ENCODE data around the gene CNPY1. TPM values are rescaled to one million over a fixed set of nuclear protein-coding genes. Genes with fewer than 3 reads are reported as not detected.
A peak's percentile ranks its signal among the peaks of the same experiment; 100 is the strongest.

Gene CNPY1
- total RNA-seq, 2 experiments from 2014 or later: not detected

GRCh38 chr7:155516466-155516865 is 29.9 kb downstream of the CNPY1 start:
- POLR2A ChIA-PET: no interaction called here

GRCh38 chr7:155515318-155515717 is 31.0 kb downstream of the CNPY1 start:
- peaks cover 46% of the 10 kb centered on the region for H3K27me3 Mint-ChIP-seq
- POLR2A ChIA-PET: no interaction called here
- H3K27ac Mint-ChIP-seq: no peak overlapping the region
- CTCF ChIA-PET: no interaction called here
- no peak overlapping the region for H3K4me3 Mint-ChIP-seq
- no peaks in the 10 kb centered on the region for H3K36me3 Mint-ChIP-seq (ENCODE audit: low read depth)
- H3K9me3 Mint-ChIP-seq: no peaks in the 10 kb centered on the region
- H3K4me1 Mint-ChIP-seq: peaks cover 1% of the 10 kb centered on the region
- no peak for DNase-seq

More at GRCh38 chr7:155516466-155516865, 29.9 kb downstream of the CNPY1 start:
- Mint-ChIP-seq H3K27ac (no peak overlapping the region), H3K4me1 (no peaks in the 10 kb centered on the region), H3K9me3 (no peaks in the 10 kb centered on the region), H3K4me3 (no peak overlapping the region), H3K36me3 (ENCODE audit: low read depth) (no peaks in the 10 kb centered on the region), H3K27me3 (peaks cover 35% of the 10 kb centered on the region)
- no peak for DNase-seq
- CTCF ChIA-PET: no interaction called here

- H3K9me3 Mint-ChIP-seq: no peaks in the 10 kb centered on the region
- CTCF ChIA-PET: no interaction called here
- no peak overlapping the region for H3K27ac Mint-ChIP-seq
- peaks cover 6% of the 10 kb centered on the region for H3K4me1 Mint-ChIP-seq
- H3K4me3 Mint-ChIP-seq: no peak overlapping the region
- DNase-seq: no peak
- POLR2A ChIA-PET: no interaction called here
- peaks cover 46% of the 10 kb centered on the region for H3K27me3 Mint-ChIP-seq
- peaks cover under 1% of the 10 kb centered on the region for H3K36me3 Mint-ChIP-seq (ENCODE audit: low read depth)
Observed at GRCh38 chr7:155514296-155514695, 32.1 kb downstream of the CNPY1 start.

- Mint-ChIP-seq H3K27me3 (peaks cover 52% of the 10 kb centered on the region), H3K27ac (no peak overlapping the region), H3K4me1 (peaks cover 10% of the 10 kb centered on the region), H3K9me3 (no peaks in the 10 kb centered on the region), H3K4me3 (no peak overlapping the region), H3K36me3 (ENCODE audit: low read depth) (peaks cover 5% of the 10 kb centered on the region)
- POLR2A ChIA-PET: no interaction called here
- no peak for DNase-seq
- CTCF ChIA-PET: no interaction called here
Observed at GRCh38 chr7:155513543-155514285, 32.6 kb downstream of the CNPY1 start.

- DNase-seq: no peak
- no peaks in the 10 kb centered on the region for H3K9me3 Mint-ChIP-seq
- peaks cover 5% of the 10 kb centered on the region for H3K36me3 Mint-ChIP-seq (ENCODE audit: low read depth)
- peaks cover 10% of the 10 kb centered on the region for H3K4me1 Mint-ChIP-seq
- H3K27me3 Mint-ChIP-seq: peaks cover 63% of the 10 kb centered on the region
- ChIA-PET CTCF (interaction anchor here (1.1 kb wide), 1 partner anchor 86 kb away, joined by 3 read pairs; no protein-coding TSS in a partner anchor), POLR2A (interaction anchor here (1.0 kb wide), 1 partner anchor 14 kb away, joined by 3 read pairs; no protein-coding TSS in a partner anchor)
- H3K27ac Mint-ChIP-seq: no peak overlapping the region
- H3K4me3 Mint-ChIP-seq: no peak overlapping the region
Observed at GRCh38 chr7:155512246-155512887, 34.0 kb downstream of the CNPY1 start.

GRCh38 chr7:155511702-155511996 is 34.7 kb downstream of the CNPY1 start:
- Mint-ChIP-seq H3K4me1 (peaks cover 13% of the 10 kb centered on the region), H3K36me3 (ENCODE audit: low read depth) (peaks cover 7% of the 10 kb centered on the region), H3K9me3 (no peaks in the 10 kb centered on the region), H3K27ac (no peak overlapping the region), H3K4me3 (no peak overlapping the region), H3K27me3 (peaks cover 69% of the 10 kb centered on the region)
- ChIA-PET POLR2A (no interaction called here), CTCF (no interaction called here)
- DNase-seq: no peak

GRCh38 chr7:155510975-155511701 is 35.2 kb downstream of the CNPY1 start:
- Mint-ChIP-seq H3K4me3 (no peak overlapping the region), H3K27me3 (peaks cover 73% of the 10 kb centered on the region), H3K27ac (no peak overlapping the region), H3K36me3 (ENCODE audit: low read depth) (peaks cover 7% of the 10 kb centered on the region), H3K9me3 (no peaks in the 10 kb centered on the region), H3K4me1 (peaks cover 13% of the 10 kb centered on the region)
- CTCF ChIA-PET: no interaction called here
- POLR2A ChIA-PET: no interaction called here
- DNase-seq: no peak

- H3K4me1 Mint-ChIP-seq: peaks cover 13% of the 10 kb centered on the region
- H3K4me3 Mint-ChIP-seq: peak overlapping the region; percentile 14
- no peak for DNase-seq
- no peaks in the 10 kb centered on the region for H3K9me3 Mint-ChIP-seq
- POLR2A ChIA-PET: no interaction called here
- peaks cover 7% of the 10 kb centered on the region for H3K36me3 Mint-ChIP-seq (ENCODE audit: low read depth)
- peak overlapping the region; percentile 8 for H3K27ac Mint-ChIP-seq
- H3K27me3 Mint-ChIP-seq: peaks cover 80% of the 10 kb centered on the region
- CTCF ChIA-PET: no interaction called here
Observed at GRCh38 chr7:155509725-155510551, 36.4 kb downstream of the CNPY1 start.

- Mint-ChIP-seq H3K4me1 (peaks cover 13% of the 10 kb centered on the region), H3K27ac (peak overlapping the region; percentile 19), H3K9me3 (no peaks in the 10 kb centered on the region), H3K4me3 (peak overlapping the region; percentile 14), H3K27me3 (peaks cover 84% of the 10 kb centered on the region), H3K36me3 (ENCODE audit: low read depth) (peaks cover 7% of the 10 kb centered on the region)
- POLR2A ChIA-PET: no interaction called here
- no peak for DNase-seq
- CTCF ChIA-PET: no interaction called here
Observed at GRCh38 chr7:155509359-155509724, 37.0 kb downstream of the CNPY1 start.

- H3K9me3 Mint-ChIP-seq: no peaks in the 10 kb centered on the region
- H3K4me1 Mint-ChIP-seq: peaks cover 13% of the 10 kb centered on the region
- POLR2A ChIA-PET: no interaction called here
- DNase-seq: no peak
- no peak overlapping the region for H3K4me3 Mint-ChIP-seq
- H3K27ac Mint-ChIP-seq: no peak overlapping the region
- peaks cover 84% of the 10 kb centered on the region for H3K27me3 Mint-ChIP-seq
- H3K36me3 Mint-ChIP-seq (ENCODE audit: low read depth): peaks cover 7% of the 10 kb centered on the region
- CTCF ChIA-PET: no interaction called here
Observed at GRCh38 chr7:155508376-155509358, 37.7 kb downstream of the CNPY1 start.

- POLR2A ChIA-PET: no interaction called here
- H3K4me3 Mint-ChIP-seq: no peak overlapping the region
- H3K27me3 Mint-ChIP-seq: peaks cover 88% of the 10 kb centered on the region
- CTCF ChIA-PET: no interaction called here
- no peak for DNase-seq
- peaks cover 7% of the 10 kb centered on the region for H3K36me3 Mint-ChIP-seq (ENCODE audit: low read depth)
- no peak overlapping the region for H3K27ac Mint-ChIP-seq
- no peaks in the 10 kb centered on the region for H3K9me3 Mint-ChIP-seq
- peaks cover 13% of the 10 kb centered on the region for H3K4me1 Mint-ChIP-seq
Observed at GRCh38 chr7:155507576-155507975, 38.8 kb downstream of the CNPY1 start.

GRCh38 chr7:155506854-155507337 is 39.5 kb downstream of the CNPY1 start:
- CTCF ChIA-PET: no interaction called here
- POLR2A ChIA-PET: no interaction called here
- no peak for DNase-seq
- Mint-ChIP-seq H3K27me3 (peaks cover 86% of the 10 kb centered on the region), H3K36me3 (ENCODE audit: low read depth) (peaks cover 7% of the 10 kb centered on the region), H3K4me1 (peaks cover 13% of the 10 kb centered on the region), H3K9me3 (no peaks in the 10 kb centered on the region), H3K4me3 (no peak overlapping the region), H3K27ac (no peak overlapping the region)

All from activated CD4-positive, alpha-beta memory T cell treated with anti-CD3 and anti-CD28 coated beads, Interleukin-2, amount 10 ng/mL, durations not matched to agents 7 days and 5 days (primary cell).